Activated T-helper 2 cell treated with anti-CD3 and anti-CD28 coated beads, Interferon-gamma antibody, Interleukin-2, Interleukin-4, amounts not matched to agents 10 μg/mL and 5 μg/mL and 100 μg/mL, durations not matched to agents 14 hours and 24 hours and 36 hours (primary cell): ENCODE measurements around the gene NUMA1. TPM values are rescaled to one million over a fixed set of nuclear protein-coding genes. Genes with fewer than 3 reads are reported as not detected.

ENCODE experiments used
- DNase-seq: peaks from one replicate; pipeline ENCODE4 v3.0.0; 2021; ENCODE audit warnings: low spot score
- H3K27ac Mint-ChIP-seq: one replicate; pipeline ENCODE4 v1.8.0; 2021; ENCODE audit warnings: mixed read lengths
- H3K27me3 Mint-ChIP-seq: one replicate; pipeline ENCODE4 v1.8.0; 2021; ENCODE audit warnings: low read depth, mixed read lengths
- H3K36me3 Mint-ChIP-seq: one replicate; pipeline ENCODE4 v1.8.0; 2021; ENCODE audit warnings: low read depth, mixed read lengths
- H3K4me1 Mint-ChIP-seq: one replicate; pipeline ENCODE4 v1.8.0; 2021; ENCODE audit warnings: low read depth, mixed read lengths
- H3K4me3 Mint-ChIP-seq: one replicate; pipeline ENCODE4 v1.8.0; 2021; ENCODE audit warnings: low read depth, mild to moderate bottlenecking, moderate library complexity, mixed read lengths
- H3K9me3 Mint-ChIP-seq: one replicate; pipeline ENCODE4 v1.8.0; 2021; ENCODE audit warnings: mixed read lengths
- intact Hi-C: fragments of 100-400 bp; cut with micrococcal nuclease; formaldehyde crosslinking; loops from one replicate; pipeline ENCODE4 v1.15.1; 2023
- total RNA-seq: library from RNA; stranded (reverse); gene quantifications from 2 replicates; pipeline ENCODE4 v1.2.3, GENCODE V29; 2022

NUMA1 gene
- total RNA-seq, 1 donor from 2014 or later: 174 TPM

DNA sequence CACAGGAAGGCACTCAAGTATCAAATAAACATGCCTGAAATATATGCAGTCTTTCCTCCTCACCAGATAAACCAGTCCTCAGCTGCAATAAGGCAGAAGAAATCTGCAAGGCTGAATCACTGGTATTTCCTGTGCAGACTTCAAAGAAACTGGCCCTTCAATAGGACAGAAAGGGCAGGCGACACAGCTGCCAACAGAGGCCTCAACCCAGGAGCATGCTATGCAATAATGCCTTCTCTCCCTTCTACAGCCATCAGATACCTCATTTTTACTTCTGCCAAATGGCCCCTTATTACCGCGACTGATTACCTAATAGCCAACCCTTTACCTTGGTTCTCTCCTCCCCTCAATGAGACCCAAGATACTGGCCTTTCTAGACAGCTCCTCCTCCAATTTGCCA, 8.0 kb downstream of the NUMA1 start:
- Mint-ChIP-seq H3K27me3 (no peaks in the 10 kb centered on the region), H3K9me3 (no peaks in the 10 kb centered on the region), H3K36me3 (peaks cover 46% of the 10 kb centered on the region), H3K27ac (peak overlapping the region; percentile 73), H3K4me1 (peaks cover 63% of the 10 kb centered on the region), H3K4me3 (no peak overlapping the region)
- no peak for DNase-seq
- intact Hi-C loops: no loop called here

DNA sequence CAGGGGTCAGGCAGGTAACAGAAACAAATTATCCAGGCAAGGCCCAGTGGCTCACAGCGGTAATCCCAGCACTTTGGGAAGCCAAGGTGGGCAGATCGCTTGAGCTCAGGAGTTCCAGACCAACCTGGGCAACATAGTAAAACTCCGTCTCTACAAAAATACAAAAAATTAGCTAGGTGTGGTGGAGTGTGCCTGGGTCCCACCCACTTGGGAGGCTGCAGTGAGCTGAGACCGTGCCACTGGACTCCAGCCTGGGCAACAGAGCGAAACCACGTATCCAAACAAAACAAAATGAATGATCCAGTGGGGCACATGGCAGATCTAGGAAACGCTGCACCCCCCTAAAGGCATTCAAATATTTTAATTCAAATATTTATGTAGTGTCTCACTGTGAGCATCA, 9.9 kb downstream of the NUMA1 start:
- no peak for DNase-seq
- Mint-ChIP-seq H3K4me1 (peaks cover 60% of the 10 kb centered on the region), H3K27ac (peak overlapping the region; percentile 76), H3K27me3 (no peaks in the 10 kb centered on the region), H3K4me3 (no peak overlapping the region), H3K9me3 (no peaks in the 10 kb centered on the region), H3K36me3 (peaks cover 52% of the 10 kb centered on the region)
- intact Hi-C loops: no loop called here

DNA sequence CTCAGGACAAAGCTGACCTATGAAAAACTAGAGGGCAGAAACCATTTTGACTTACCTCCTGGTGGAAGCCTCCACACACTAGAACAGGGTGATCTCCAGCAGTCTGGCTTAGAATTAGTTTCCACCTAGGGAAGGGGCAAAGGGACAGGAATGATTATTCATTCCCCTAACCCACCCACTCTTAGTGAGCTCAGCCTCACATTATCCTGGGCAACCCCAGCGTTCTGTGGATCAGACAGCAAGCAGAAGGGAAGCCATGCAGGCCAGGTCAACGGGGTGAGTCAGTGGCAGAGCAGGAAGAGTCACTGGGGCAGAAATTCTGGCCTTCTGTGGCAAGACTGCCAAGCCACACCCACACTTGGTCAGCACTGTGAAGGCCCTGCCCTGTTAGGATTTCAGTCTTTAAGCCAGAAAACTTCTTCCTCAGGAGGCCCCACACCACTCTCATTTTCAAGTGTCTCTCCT, 10.5 kb downstream of the NUMA1 start:
- intact Hi-C loops: no loop called here
- H3K4me1 Mint-ChIP-seq: peaks cover 55% of the 10 kb centered on the region
- DNase-seq: no peak
- H3K9me3 Mint-ChIP-seq: no peaks in the 10 kb centered on the region
- peaks cover 49% of the 10 kb centered on the region for H3K36me3 Mint-ChIP-seq
- H3K4me3 Mint-ChIP-seq: no peak overlapping the region
- H3K27me3 Mint-ChIP-seq: no peaks in the 10 kb centered on the region
- H3K27ac Mint-ChIP-seq: peak overlapping the region; percentile 76

DNA sequence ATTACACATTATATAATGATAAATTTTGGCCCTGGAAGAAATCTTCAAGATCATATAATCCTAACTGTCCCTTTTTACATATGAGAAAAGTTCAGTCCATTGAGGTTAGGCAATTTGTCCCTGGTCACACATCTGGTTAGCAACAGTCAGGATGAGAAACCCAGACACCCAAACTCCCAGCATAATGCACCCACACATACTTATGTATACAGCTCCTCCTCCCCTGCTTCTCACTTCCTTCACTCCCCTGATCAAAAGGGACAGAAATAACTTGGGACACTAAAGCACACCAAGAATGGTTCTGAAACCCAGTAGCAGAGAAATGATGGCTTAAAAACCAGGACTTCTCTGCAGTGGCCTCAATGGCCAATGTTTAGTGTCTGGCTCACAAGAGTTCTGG, 11.1 kb downstream of the NUMA1 start:
- Mint-ChIP-seq H3K9me3 (no peaks in the 10 kb centered on the region), H3K4me3 (no peak overlapping the region), H3K27me3 (no peaks in the 10 kb centered on the region), H3K36me3 (peaks cover 49% of the 10 kb centered on the region), H3K27ac (peak overlapping the region; percentile 74), H3K4me1 (peaks cover 55% of the 10 kb centered on the region)
- DNase-seq: no peak
- intact Hi-C loops: no loop called here

DNA sequence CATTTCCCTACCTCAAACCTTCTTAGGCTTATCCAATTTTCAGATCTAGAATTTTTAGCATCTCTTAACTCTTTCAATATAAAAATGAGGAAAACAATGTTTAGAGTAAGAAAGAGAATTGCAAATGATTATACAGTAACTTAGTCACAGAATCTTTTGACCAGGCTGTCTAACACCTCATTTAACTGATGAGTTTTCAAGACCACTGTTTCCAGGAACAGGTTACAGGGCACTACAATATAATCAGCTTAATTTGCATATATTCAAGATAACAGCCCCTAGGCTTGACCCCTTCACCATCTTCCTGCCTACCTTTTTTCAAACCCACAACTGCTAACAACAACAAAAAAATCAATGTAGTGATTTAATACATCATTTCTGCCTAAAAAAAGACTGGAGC, 12.7 kb downstream of the NUMA1 start:
- Mint-ChIP-seq H3K27ac (peak overlapping the region; percentile 52), H3K27me3 (no peaks in the 10 kb centered on the region), H3K4me3 (no peak overlapping the region), H3K9me3 (no peaks in the 10 kb centered on the region), H3K36me3 (peaks cover 41% of the 10 kb centered on the region), H3K4me1 (peaks cover 52% of the 10 kb centered on the region)
- intact Hi-C loops: no loop called here
- no peak for DNase-seq

DNA sequence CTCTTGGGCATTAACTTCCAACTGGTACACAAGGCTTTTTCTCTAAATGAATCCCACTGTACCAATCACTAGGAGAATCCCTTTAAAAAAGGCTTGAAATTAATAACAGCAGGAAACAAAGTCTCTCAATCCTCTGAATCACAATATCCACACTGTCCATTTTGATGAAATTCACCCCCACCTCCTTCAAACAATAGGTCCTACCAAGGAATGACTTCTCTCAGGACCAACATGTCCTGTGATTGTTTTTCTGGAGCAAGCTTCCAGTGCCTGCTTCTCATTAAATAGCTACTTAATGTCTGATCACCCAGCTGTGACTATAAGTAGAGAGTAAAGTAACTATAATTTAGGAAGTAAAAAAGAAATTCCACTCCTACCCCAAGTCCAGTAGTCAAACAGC, 13.1 kb downstream of the NUMA1 start:
- no peak overlapping the region for H3K4me3 Mint-ChIP-seq
- H3K4me1 Mint-ChIP-seq: peaks cover 48% of the 10 kb centered on the region
- intact Hi-C loops: no loop called here
- no peak overlapping the region for H3K27ac Mint-ChIP-seq
- H3K27me3 Mint-ChIP-seq: no peaks in the 10 kb centered on the region
- H3K36me3 Mint-ChIP-seq: peaks cover 40% of the 10 kb centered on the region
- H3K9me3 Mint-ChIP-seq: no peaks in the 10 kb centered on the region
- DNase-seq: no peak

DNA sequence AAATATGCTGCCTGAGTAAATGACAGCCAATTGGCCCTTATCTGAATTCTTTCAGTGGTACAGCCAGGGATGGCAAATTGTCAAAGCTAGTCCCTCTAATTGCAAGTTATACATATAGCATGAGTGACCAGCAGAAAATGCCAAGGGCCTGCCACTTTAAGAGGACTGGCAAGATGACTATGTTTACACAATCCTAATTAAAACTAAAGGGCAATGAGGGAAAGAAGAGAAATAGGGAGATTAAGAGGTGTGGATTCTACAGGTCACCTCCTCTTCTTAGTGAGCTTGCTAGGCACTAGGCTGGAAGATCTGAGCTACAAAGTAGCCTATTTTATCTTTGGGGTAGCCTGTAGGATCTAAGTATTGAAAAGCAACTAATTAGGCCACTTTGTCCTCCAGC, 13.5 kb downstream of the NUMA1 start:
- Mint-ChIP-seq H3K36me3 (peaks cover 43% of the 10 kb centered on the region), H3K4me1 (peaks cover 44% of the 10 kb centered on the region), H3K4me3 (no peak overlapping the region), H3K27me3 (no peaks in the 10 kb centered on the region), H3K9me3 (no peaks in the 10 kb centered on the region), H3K27ac (no peak overlapping the region)
- DNase-seq: no peak
- intact Hi-C loops: no loop called here

DNA sequence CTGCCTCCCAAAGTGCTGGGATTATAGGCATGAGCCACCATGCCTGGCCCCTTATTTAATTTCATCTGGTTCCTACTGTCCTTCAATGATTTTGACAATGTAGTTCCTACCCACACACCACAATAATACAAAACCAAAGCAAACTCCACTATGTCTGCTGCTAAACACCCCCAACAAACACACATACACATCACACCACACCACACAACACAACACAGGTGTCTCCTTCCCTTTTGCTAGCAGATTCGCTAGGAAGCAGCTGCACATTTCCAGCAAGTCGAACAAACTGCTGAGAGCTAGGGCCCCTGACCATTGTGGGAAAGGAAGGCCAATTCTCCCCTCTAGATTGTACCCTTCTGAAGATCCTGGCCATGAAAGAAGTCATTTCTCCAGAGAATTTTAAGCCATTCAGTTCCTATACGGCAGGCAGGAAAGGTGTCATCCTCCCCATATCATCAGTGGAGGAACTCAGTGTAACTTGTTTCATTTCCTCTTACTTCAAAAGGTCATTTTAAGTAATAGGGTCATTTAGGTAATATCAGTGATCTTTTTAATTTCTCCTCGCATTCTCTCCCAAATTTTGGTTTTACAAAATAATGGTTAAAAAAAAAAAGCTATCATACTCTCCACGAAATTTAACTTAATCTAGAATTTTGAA, 18.5 kb downstream of the NUMA1 start:
- Mint-ChIP-seq H3K27ac (no peak overlapping the region), H3K36me3 (peaks cover 33% of the 10 kb centered on the region), H3K4me3 (no peak overlapping the region)

DNA sequence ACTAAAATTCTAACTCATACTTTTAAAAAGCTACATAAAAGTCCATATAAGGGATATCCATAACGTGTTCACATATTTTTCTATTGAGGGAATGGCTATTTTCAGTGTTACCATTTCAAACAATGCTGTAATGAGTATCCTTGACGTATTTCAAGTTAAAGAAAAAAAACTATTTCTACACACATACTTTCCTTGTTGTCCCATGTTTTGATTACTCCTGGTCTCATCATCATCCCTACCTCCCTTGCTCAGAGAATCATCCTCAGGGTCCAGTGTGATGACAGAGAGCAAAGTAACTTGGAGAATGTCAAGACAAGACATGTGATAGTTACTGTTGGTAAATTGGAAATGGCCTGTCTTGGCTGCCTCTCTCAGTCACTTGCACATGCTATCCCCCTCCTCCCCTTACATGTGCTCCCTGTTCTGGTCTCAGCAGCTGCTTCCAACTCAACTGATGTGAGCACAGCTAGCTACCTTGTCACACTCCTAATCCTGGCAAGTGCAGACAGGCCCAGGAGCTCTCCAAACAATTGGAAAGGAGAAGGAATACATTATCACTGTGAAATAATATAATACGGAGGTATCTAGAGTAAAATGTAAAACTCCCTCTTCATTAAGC, 21.8 kb downstream of the NUMA1 start:
- Mint-ChIP-seq H3K27me3 (no peaks in the 10 kb centered on the region), H3K4me1 (no peaks in the 10 kb centered on the region), H3K9me3 (no peaks in the 10 kb centered on the region), H3K36me3 (peaks cover 21% of the 10 kb centered on the region), H3K27ac (no peak overlapping the region), H3K4me3 (no peak overlapping the region)
- intact Hi-C loops: no loop called here
- DNase-seq: no peak

More for the DNA sequence above, 18.5 kb downstream of the NUMA1 start:
- DNase-seq: no peak
- peaks cover 8% of the 10 kb centered on the region for H3K4me1 Mint-ChIP-seq
- no peaks in the 10 kb centered on the region for H3K9me3 Mint-ChIP-seq
- no peaks in the 10 kb centered on the region for H3K27me3 Mint-ChIP-seq
- intact Hi-C loops: no loop called here

DNA sequence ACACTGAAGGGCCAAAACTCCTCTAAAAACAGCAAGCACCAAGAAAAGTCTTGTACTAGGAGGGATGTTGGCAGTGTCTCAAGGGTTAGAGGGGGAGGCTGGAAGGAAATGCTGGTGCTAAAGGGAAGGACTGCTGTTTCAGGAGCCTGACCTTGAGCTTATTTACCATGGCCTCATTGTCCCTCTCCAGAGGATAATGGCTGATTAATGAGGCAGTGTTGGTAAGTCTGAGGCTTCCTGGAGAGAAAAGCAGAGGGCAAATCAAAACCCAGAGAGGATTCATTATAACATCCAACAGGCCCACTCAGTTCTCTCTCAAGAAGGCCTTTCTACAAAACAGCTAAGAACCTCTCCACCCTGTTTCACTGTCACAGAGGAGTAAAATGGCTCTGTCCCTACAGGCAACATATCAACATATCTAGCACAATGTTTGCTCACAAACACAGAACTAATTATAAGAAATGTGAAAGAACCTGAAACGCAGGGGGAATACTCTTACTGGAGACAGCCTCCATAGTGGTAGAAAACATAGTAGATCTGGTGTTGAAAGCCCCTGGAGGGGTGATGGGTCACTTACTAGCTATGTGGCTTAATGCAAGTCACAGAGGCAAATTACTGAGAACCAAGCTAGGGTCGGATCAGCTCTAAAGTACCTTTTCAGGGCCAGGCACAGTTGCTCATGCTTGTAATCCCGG, 31.4 kb downstream of the NUMA1 start:
- DNase-seq: no peak
- no peaks in the 10 kb centered on the region for H3K27me3 Mint-ChIP-seq
- peaks cover 9% of the 10 kb centered on the region for H3K4me1 Mint-ChIP-seq
- intact Hi-C loops: no loop called here
- no peak overlapping the region for H3K4me3 Mint-ChIP-seq
- peaks cover 32% of the 10 kb centered on the region for H3K36me3 Mint-ChIP-seq
- H3K9me3 Mint-ChIP-seq: no peaks in the 10 kb centered on the region
- H3K27ac Mint-ChIP-seq: no peak overlapping the region

DNA sequence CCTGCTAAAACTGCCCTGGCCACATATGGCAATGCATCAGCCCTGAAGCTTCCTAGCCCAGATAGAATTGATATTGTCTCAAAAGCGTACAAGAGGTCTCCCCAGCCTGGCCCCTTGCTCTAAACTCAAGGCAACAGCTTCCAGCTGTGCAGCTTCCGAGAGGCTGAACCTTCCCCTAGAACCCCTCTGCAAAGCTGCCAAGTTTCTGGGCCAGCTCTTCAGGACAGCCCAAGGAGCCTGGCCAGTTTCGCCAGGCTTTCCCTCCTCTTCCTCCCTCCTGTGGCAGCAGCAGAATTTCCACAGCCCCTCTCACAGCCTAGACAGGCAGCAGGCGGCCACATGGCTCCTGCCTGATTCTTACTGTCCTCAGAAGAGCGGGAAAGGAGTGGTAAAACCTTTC, 34.5 kb downstream of the NUMA1 start:
- Mint-ChIP-seq H3K36me3 (peaks cover 36% of the 10 kb centered on the region), H3K4me3 (no peak overlapping the region), H3K9me3 (no peaks in the 10 kb centered on the region), H3K4me1 (peaks cover 29% of the 10 kb centered on the region), H3K27me3 (no peaks in the 10 kb centered on the region), H3K27ac (no peak overlapping the region)
- no peak for DNase-seq
- intact Hi-C loops: no loop called here

DNA sequence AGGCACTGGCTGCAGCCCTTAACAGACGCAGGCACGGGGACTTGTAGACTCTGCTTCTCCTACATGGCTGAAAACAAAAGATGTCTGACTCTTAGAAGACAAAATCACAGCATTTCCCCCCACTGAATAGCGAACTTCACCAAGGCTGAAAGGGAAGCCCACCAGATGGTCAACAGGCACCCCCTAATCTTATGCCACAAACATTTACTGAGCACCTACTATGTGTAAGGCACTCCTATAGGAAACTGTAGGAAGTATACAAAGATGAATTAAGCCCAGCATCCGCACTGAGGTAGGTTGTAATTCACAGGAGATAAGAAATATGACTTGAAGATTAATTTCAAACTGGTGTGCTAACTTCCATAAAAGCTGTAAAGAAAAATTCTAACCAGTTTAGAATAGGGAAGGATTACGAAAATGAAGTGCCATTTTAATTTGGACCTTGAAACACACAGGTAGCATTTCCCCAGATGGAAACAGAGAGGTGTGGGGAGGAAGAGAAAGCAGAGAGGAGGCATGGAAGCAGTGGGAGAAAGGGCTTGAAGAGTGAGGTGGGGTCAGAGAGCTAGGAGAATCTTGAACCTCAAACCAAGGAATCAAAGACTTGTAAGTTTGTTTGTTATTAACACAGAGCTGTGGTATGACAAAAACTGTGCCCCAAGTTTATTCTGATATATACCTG, 38.1 kb downstream of the NUMA1 start:
- Mint-ChIP-seq H3K4me3 (no peak overlapping the region), H3K27ac (no peak overlapping the region), H3K27me3 (no peaks in the 10 kb centered on the region), H3K9me3 (no peaks in the 10 kb centered on the region), H3K36me3 (peaks cover 22% of the 10 kb centered on the region), H3K4me1 (peaks cover 28% of the 10 kb centered on the region)
- intact Hi-C loops: loop anchor here (5.0 kb wide), 2 partner anchors 100 to 180 kb away; partner anchors contain the start of gene INPPL1
- DNase-seq: no peak
